Hepatocyte (in vitro differentiated cells): ENCODE measurements around the gene GHRL.

Experiments
- EZH2 ChIP-seq: fragments of 200-600 bp; sonication (generic); IDR thresholded peaks from 2 replicates; pipeline ENCODE4 v1.6.1; 2016; ENCODE audit warnings: antibody characterized with exemption, mild to moderate bottlenecking, borderline replicate concordance
- TF ChIP-seq, protein P1 (sequence below): fragments of 200-600 bp; sonication (generic); IDR thresholded peaks from 2 replicates; pipeline ENCODE4 v1.5.1; 2016; ENCODE audit warnings: antibody characterized with exemption, mild to moderate bottlenecking; ENCODE audit not compliant: poor library complexity

DNA sequence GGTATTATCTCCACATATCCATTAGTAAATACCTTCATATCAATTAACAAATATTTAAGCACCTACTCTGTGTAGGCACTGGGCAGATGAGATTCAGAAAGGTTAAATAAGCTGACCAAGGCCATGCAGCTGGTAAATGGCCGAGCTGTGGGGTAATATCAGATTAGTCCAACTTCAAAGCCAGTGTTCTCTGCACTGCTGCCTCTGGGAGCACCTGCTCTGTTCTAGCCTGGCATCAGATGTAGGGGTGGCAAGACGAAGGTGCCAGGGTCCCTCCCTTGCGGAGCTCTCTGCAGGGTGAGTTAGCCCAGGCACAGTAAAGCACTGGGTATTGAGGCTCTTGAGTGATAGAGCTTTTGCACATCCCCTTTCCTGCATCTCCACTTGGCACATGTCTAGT lies 39.0 kb downstream of the GHRL start:
- TF ChIP-seq, protein P1, sequence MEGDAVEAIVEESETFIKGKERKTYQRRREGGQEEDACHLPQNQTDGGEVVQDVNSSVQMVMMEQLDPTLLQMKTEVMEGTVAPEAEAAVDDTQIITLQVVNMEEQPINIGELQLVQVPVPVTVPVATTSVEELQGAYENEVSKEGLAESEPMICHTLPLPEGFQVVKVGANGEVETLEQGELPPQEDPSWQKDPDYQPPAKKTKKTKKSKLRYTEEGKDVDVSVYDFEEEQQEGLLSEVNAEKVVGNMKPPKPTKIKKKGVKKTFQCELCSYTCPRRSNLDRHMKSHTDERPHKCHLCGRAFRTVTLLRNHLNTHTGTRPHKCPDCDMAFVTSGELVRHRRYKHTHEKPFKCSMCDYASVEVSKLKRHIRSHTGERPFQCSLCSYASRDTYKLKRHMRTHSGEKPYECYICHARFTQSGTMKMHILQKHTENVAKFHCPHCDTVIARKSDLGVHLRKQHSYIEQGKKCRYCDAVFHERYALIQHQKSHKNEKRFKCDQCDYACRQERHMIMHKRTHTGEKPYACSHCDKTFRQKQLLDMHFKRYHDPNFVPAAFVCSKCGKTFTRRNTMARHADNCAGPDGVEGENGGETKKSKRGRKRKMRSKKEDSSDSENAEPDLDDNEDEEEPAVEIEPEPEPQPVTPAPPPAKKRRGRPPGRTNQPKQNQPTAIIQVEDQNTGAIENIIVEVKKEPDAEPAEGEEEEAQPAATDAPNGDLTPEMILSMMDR, result no peak
- TF ChIP-seq EZH2, result no peak
